Ishikawa (cell line): ENCODE measurements around the gene BTNL3.
A peak's percentile ranks its signal among the peaks of the same experiment; 100 is the strongest.

Experiments used
- CEBPB ChIP-seq: IDR thresholded peaks from 2 replicates; pipeline ENCODE4 v1.6.1; 2012
- CREB1 ChIP-seq: IDR thresholded peaks from 2 replicates; pipeline ENCODE4 v1.6.1; 2012; ENCODE audit warnings: low read depth
- EGR1 ChIP-seq: IDR thresholded peaks from 2 replicates; pipeline ENCODE4 v1.6.1; 2012
- EP300 ChIP-seq: IDR thresholded peaks from 2 replicates; pipeline ENCODE4 v1.6.1; 2012; ENCODE audit warnings: borderline replicate concordance
- RAD21 ChIP-seq: IDR thresholded peaks from 2 replicates; pipeline ENCODE4 v1.6.1; 2012; ENCODE audit warnings: low read depth
- TAF1 ChIP-seq: IDR thresholded peaks from 2 replicates; pipeline ENCODE4 v1.6.1; 2012; ENCODE audit warnings: low read depth, mild to moderate bottlenecking
- YY1 ChIP-seq: IDR thresholded peaks from 2 replicates; pipeline ENCODE4 v1.6.1; 2012; ENCODE audit warnings: low read depth
- TF ChIP-seq, protein P1 (sequence below): IDR thresholded peaks from 2 replicates; pipeline ENCODE4 v1.6.1; 2012; ENCODE audit warnings: low read depth, mild to moderate bottlenecking
- TF ChIP-seq, protein P2 (sequence below): IDR thresholded peaks from 2 replicates; pipeline ENCODE4 v1.6.1; 2012
- TF ChIP-seq, protein P3 (sequence below): IDR thresholded peaks from 2 replicates; pipeline ENCODE4 v1.6.1; 2012

DNA sequence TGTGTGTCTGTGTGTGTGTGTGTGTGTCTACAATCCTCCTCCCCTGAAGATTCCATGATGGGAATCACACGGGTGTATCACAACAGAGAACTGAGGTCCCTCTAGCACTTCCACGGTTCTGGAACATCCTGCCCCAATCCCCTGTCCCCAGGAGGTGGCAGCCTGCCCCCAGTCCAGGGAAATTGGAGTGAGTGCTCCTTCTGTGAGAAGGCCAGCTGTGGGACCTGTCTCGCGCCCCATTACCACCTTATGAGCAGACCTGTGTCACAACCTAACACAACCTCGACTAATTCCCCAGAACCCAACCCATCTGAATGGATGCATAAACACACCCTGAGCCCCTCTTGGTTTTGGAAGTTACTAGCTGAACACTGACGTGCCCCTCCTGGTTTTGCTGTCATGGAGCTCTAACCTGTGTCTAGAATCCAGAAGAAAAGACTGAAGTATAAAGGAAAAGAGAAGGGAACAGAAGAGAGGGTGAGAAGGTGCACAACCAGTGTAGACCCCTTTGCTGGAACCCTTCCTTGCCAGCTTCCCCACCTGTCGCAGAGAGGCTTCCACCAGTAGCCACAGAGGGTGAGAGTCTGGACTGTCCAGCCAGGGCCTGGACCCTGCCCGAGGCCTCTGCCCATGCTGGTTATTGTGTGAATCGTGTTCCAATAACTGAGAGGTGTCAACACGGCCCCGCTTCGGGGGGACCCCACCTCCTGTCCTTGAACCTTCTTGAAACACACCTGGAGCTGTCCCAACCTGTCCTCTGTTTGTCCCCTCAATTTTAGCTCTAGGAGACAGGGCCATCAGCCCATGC, 54.8 kb downstream of the BTNL3 start:
- TF ChIP-seq RAD21 (peak; percentile 55; the same call in 1 of the 2 replicates), CEBPB (no peak), EP300 (no peak), YY1 (no peak), TAF1 (no peak), CREB1 (no peak), EGR1 (no peak)
- TF ChIP-seq, protein P1, sequence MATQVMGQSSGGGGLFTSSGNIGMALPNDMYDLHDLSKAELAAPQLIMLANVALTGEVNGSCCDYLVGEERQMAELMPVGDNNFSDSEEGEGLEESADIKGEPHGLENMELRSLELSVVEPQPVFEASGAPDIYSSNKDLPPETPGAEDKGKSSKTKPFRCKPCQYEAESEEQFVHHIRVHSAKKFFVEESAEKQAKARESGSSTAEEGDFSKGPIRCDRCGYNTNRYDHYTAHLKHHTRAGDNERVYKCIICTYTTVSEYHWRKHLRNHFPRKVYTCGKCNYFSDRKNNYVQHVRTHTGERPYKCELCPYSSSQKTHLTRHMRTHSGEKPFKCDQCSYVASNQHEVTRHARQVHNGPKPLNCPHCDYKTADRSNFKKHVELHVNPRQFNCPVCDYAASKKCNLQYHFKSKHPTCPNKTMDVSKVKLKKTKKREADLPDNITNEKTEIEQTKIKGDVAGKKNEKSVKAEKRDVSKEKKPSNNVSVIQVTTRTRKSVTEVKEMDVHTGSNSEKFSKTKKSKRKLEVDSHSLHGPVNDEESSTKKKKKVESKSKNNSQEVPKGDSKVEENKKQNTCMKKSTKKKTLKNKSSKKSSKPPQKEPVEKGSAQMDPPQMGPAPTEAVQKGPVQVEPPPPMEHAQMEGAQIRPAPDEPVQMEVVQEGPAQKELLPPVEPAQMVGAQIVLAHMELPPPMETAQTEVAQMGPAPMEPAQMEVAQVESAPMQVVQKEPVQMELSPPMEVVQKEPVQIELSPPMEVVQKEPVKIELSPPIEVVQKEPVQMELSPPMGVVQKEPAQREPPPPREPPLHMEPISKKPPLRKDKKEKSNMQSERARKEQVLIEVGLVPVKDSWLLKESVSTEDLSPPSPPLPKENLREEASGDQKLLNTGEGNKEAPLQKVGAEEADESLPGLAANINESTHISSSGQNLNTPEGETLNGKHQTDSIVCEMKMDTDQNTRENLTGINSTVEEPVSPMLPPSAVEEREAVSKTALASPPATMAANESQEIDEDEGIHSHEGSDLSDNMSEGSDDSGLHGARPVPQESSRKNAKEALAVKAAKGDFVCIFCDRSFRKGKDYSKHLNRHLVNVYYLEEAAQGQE = no peak
- TF ChIP-seq, protein P2, sequence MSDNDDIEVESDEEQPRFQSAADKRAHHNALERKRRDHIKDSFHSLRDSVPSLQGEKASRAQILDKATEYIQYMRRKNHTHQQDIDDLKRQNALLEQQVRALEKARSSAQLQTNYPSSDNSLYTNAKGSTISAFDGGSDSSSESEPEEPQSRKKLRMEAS = no peak
- TF ChIP-seq, protein P3, sequence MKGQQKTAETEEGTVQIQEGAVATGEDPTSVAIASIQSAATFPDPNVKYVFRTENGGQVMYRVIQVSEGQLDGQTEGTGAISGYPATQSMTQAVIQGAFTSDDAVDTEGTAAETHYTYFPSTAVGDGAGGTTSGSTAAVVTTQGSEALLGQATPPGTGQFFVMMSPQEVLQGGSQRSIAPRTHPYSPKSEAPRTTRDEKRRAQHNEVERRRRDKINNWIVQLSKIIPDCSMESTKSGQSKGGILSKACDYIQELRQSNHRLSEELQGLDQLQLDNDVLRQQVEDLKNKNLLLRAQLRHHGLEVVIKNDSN = no peak
